GM19372 (cell line): Measurements from ENCODE around the gene FZD10.

ENCODE experiments used
- ATAC-seq: cut with Tn5 transposase; IDR thresholded peaks from one replicate; pipeline ENCODE4 v1.9.1; 2021; ENCODE audit warnings: mild to moderate bottlenecking, low read depth, moderate library complexity; ENCODE audit not compliant: unreplicated experiment

FZD10 gene

GRCh38 chr12:130153803-130154202 lies 8.5 kb upstream of the FZD10 start:
- ATAC-seq: no peak

GRCh38 chr12:130154276-130155070 lies 7.8 kb upstream of the FZD10 start:
- no peak for ATAC-seq

- no peak for ATAC-seq
Observed at GRCh38 chr12:130155416-130156073, 6.7 kb upstream of the FZD10 start.

- ATAC-seq: no peak
Observed at GRCh38 chr12:130156652-130157275, 5.5 kb upstream of the FZD10 start.

- ATAC-seq: no peak
Observed at GRCh38 chr12:130157998-130158753, 4.1 kb upstream of the FZD10 start.

GRCh38 chr12:130158754-130159059 lies 3.6 kb upstream of the FZD10 start:
- ATAC-seq: no peak

GRCh38 chr12:130160306-130160705 lies 2.0 kb upstream of the FZD10 start:
- no peak for ATAC-seq

GRCh38 chr12:130160711-130161231 lies 1.5 kb upstream of the FZD10 start:
- ATAC-seq: no peak

- no peak for ATAC-seq
Observed at GRCh38 chr12:130161261-130162243, 712 bp upstream of the FZD10 start.

- ATAC-seq: no peak
Observed at GRCh38 chr12:130162745-130163460, 639 bp downstream of the FZD10 start.

- ATAC-seq: no peak
Observed at GRCh38 chr12:130163461-130164215, 1.4 kb downstream of the FZD10 start.

GRCh38 chr12:130164216-130164542 lies 1.9 kb downstream of the FZD10 start:
- no peak for ATAC-seq

- no peak for ATAC-seq
Observed at GRCh38 chr12:130164936-130165335, 2.7 kb downstream of the FZD10 start.

GRCh38 chr12:130166306-130166705 lies 4.0 kb downstream of the FZD10 start:
- ATAC-seq: no peak

GRCh38 chr12:130167537-130167936 lies 5.3 kb downstream of the FZD10 start:
- no peak for ATAC-seq

- no peak for ATAC-seq
Observed at GRCh38 chr12:130169256-130169655, 7.0 kb downstream of the FZD10 start.

GRCh38 chr12:130169924-130170323 lies 7.7 kb downstream of the FZD10 start:
- ATAC-seq: no peak

GRCh38 chr12:130170611-130171010 lies 8.3 kb downstream of the FZD10 start:
- ATAC-seq: no peak
